Vagina (tissue), 2 donors: ENCODE results near the gene PPP1R13B.

ENCODE experiments used
- CTCF ChIP-seq, 3 experiments: fragments of 450-650 bp in 2 of 3; fragments of 200-600 bp in 1 of 3; sonication (generic) in 1 of 3; IDR thresholded peaks; one replicate each; pipeline ENCODE4 v1.5.1; 2017 to 2019; ENCODE audit warnings: antibody characterized with exemption in 3 of 3, mild to moderate bottlenecking in 2 of 3, moderate library complexity in 2 of 3
- POLR2A ChIP-seq, 2 donors: fragments of 450-650 bp; IDR thresholded peaks; one replicate each; pipeline ENCODE4 v1.6.1; 2017; ENCODE audit warnings: antibody characterized with exemption in 2 of 2, mild to moderate bottlenecking in 2 of 2, moderate library complexity in 2 of 2
- POLR2AphosphoS5 ChIP-seq, 2 donors: sonication (generic); formaldehyde crosslinking; IDR thresholded peaks; one replicate each; pipeline ENCODE4 v1.9.0; 2017; ENCODE audit warnings: antibody characterized with exemption in 2 of 2, mild to moderate bottlenecking in 2 of 2, low read depth in 1 of 2; ENCODE audit not compliant: insufficient read depth in 1 of 2

DNA sequence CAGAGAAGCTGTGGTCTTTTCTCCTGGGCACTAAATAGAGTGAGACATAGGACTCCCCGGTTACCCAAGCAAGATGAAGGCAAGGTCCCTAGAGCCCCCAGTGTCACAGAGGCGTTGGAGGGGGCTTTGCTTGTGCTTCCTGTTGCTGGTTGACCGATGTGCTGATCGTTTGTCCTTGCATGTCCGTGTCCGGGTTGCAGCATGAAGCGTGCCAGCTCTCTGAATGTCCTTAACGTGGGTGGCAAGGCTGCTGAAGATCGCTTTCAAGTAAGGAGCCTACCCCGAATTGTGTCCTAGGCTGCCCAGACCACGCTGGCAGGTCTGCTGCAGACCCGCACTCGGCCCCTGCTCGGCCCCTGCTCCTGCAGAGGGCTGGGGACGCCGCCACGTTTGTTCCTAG, 155.2 kb downstream of the PPP1R13B start:
- TF ChIP-seq CTCF (IDR thresholded peaks at IDR 0.05), result no peak
- TF ChIP-seq POLR2A (IDR thresholded peaks at IDR 0.05), result no peak
- TF ChIP-seq POLR2AphosphoS5 (IDR thresholded peaks at IDR 0.05; ENCODE audit: insufficient read depth in 1 of 2, low read depth in 1 of 2), result no peak
